H1 (cell line): Measurements from ENCODE around the gene LGR4.

ENCODE experiments used
- BRCA1 ChIP-seq: IDR thresholded peaks from 2 replicates; pipeline ENCODE4 v1.6.1; 2012; ENCODE audit warnings: low read depth, low read length, improper control_type of control experiment
- CBX8 ChIP-seq: fragments of 300-800, 300-1000 bp; sonication (generic); IDR thresholded peaks from 2 replicates; pipeline ENCODE4 v1.7.1; 2016; ENCODE audit warnings: low read depth, low read length, borderline replicate concordance
- CEBPB ChIP-seq: IDR thresholded peaks from 2 replicates; pipeline ENCODE4 v1.6.1; 2012; ENCODE audit warnings: low read depth, low read length
- EGR1 ChIP-seq: IDR thresholded peaks from 2 replicates; pipeline ENCODE4 v1.6.1; 2011; ENCODE audit warnings: low read depth, low read length, borderline replicate concordance
- MAFK ChIP-seq: IDR thresholded peaks from 2 replicates; pipeline ENCODE4 v1.6.1; 2012; ENCODE audit warnings: low read depth, mild to moderate bottlenecking, improper control_type of control experiment, low read length
- NRF1 ChIP-seq: IDR thresholded peaks from 2 replicates; pipeline ENCODE4 v1.6.1; 2011; ENCODE audit warnings: mild to moderate bottlenecking, low read depth, low read length, improper control_type of control experiment
- PHF8 ChIP-seq: fragments of 200-600 bp; sonication (generic); conservative IDR thresholded peaks from 2 replicates; pipeline ENCODE4 v1.7.1; 2012; ENCODE audit warnings: low read depth, mild to moderate bottlenecking, inconsistent platforms, low read length, moderate library complexity
- POLR2A ChIP-seq, 2 experiments: IDR thresholded peaks; 1 replicate in 1 of 2; 2 replicates in 1 of 2; pipeline ENCODE4 v1.6.1; 2011; ENCODE audit warnings: low read depth in 2 of 2, low read length in 2 of 2, mild to moderate bottlenecking in 2 of 2; ENCODE audit errors: control extremely low read depth in 1 of 2
- POLR2AphosphoS5 ChIP-seq: IDR thresholded peaks from 2 replicates; pipeline ENCODE4 v1.6.1; 2011; ENCODE audit warnings: low read depth, low read length
- RFX5 ChIP-seq: IDR thresholded peaks from 2 replicates; pipeline ENCODE4 v1.6.1; 2011; ENCODE audit warnings: low read depth, low read length, improper control_type of control experiment, borderline replicate concordance
- SP2 ChIP-seq: IDR thresholded peaks from 2 replicates; pipeline ENCODE4 v1.6.1; 2012; ENCODE audit warnings: mild to moderate bottlenecking, low read length, inconsistent platforms
- SRF ChIP-seq: IDR thresholded peaks from 2 replicates; pipeline ENCODE4 v1.6.1; 2011; ENCODE audit warnings: mild to moderate bottlenecking, low read depth, low read length, moderate library complexity
- YY1 ChIP-seq: IDR thresholded peaks from 2 replicates; pipeline ENCODE4 v1.6.1; 2011; ENCODE audit warnings: low read depth, mild to moderate bottlenecking, low read length
- TF ChIP-seq, protein P1 (sequence below), 3 experiments: IDR thresholded peaks; 1 replicate in 2 of 3; 2 replicates in 1 of 3; pipeline versions ENCODE4 v1.5.1 to v1.6.1; 2011; ENCODE audit warnings: low read length in 3 of 3, mild to moderate bottlenecking in 3 of 3, inconsistent platforms in 2 of 3, low read depth in 1 of 3, moderate library complexity in 1 of 3; ENCODE audit not compliant: insufficient read depth in 1 of 3; ENCODE audit errors: control extremely low read depth in 1 of 3

- TF ChIP-seq, protein P1, sequence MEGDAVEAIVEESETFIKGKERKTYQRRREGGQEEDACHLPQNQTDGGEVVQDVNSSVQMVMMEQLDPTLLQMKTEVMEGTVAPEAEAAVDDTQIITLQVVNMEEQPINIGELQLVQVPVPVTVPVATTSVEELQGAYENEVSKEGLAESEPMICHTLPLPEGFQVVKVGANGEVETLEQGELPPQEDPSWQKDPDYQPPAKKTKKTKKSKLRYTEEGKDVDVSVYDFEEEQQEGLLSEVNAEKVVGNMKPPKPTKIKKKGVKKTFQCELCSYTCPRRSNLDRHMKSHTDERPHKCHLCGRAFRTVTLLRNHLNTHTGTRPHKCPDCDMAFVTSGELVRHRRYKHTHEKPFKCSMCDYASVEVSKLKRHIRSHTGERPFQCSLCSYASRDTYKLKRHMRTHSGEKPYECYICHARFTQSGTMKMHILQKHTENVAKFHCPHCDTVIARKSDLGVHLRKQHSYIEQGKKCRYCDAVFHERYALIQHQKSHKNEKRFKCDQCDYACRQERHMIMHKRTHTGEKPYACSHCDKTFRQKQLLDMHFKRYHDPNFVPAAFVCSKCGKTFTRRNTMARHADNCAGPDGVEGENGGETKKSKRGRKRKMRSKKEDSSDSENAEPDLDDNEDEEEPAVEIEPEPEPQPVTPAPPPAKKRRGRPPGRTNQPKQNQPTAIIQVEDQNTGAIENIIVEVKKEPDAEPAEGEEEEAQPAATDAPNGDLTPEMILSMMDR (IDR thresholded peaks at IDR 0.05; ENCODE audit: control extremely low read depth in 1 of 3, insufficient read depth in 1 of 3, low read depth in 1 of 3, low read length in 3 of 3), result no peak
- no peak for TF ChIP-seq POLR2A (IDR thresholded peaks at IDR 0.05; ENCODE audit: control extremely low read depth in 1 of 2, low read depth in 2 of 2, low read length in 2 of 2)
- TF ChIP-seq POLR2AphosphoS5, result no peak
- no peak for TF ChIP-seq MAFK
- no peak for TF ChIP-seq CEBPB
- no peak for TF ChIP-seq NRF1
- TF ChIP-seq EGR1, result no peak
- TF ChIP-seq RFX5, result no peak
- no peak for TF ChIP-seq PHF8
- no peak for TF ChIP-seq BRCA1
- no peak for TF ChIP-seq SP2
- TF ChIP-seq CBX8, result no peak
- no peak for TF ChIP-seq SRF
- TF ChIP-seq YY1, result no peak
Measured at GRCh38 chr11:27427183-27427980, 45.2 kb downstream of the LGR4 start.
